Testis (tissue), 2 donors: ENCODE measurements around the gene EFNA5.

Source experiments
- POLR2A ChIP-seq: fragments of 450-650 bp; IDR thresholded peaks from one replicate; pipeline ENCODE4 v1.6.1; 2017; ENCODE audit warnings: antibody characterized with exemption, mild to moderate bottlenecking, moderate library complexity
- TF ChIP-seq, protein P1 (sequence below), 3 experiments: fragments of 450-650 bp in 2 of 3; fragments of 200-600 bp in 1 of 3; sonication (generic) in 1 of 3; IDR thresholded peaks; one replicate each; pipeline ENCODE4 v1.5.1; 2016 to 2019; ENCODE audit warnings: antibody characterized with exemption in 3 of 3, mild to moderate bottlenecking in 2 of 3, moderate library complexity in 1 of 3

DNA sequence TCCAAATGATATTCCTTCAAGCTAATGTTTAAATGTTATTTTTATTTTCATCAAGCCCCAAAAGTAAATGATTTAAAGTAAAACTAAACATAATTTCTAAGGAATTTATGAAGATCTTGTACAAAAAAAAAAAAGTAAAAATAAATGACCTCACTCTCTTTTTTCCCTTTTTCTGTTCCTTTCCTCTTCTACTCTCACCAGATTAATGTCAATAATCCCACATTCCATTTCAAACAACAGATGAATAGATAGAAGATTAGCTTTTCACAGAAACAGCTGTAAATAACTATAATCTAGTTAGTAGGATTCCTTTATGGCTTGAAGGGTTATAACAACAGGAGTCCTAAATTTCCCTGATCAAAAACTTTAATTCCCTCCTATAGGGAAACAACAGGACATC lies 88.1 kb downstream of the EFNA5 start:
- TF ChIP-seq, protein P1, sequence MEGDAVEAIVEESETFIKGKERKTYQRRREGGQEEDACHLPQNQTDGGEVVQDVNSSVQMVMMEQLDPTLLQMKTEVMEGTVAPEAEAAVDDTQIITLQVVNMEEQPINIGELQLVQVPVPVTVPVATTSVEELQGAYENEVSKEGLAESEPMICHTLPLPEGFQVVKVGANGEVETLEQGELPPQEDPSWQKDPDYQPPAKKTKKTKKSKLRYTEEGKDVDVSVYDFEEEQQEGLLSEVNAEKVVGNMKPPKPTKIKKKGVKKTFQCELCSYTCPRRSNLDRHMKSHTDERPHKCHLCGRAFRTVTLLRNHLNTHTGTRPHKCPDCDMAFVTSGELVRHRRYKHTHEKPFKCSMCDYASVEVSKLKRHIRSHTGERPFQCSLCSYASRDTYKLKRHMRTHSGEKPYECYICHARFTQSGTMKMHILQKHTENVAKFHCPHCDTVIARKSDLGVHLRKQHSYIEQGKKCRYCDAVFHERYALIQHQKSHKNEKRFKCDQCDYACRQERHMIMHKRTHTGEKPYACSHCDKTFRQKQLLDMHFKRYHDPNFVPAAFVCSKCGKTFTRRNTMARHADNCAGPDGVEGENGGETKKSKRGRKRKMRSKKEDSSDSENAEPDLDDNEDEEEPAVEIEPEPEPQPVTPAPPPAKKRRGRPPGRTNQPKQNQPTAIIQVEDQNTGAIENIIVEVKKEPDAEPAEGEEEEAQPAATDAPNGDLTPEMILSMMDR (IDR thresholded peaks at IDR 0.05) = no peak
- no peak for TF ChIP-seq POLR2A
